Right atrium auricular region (tissue), 2 donors: ENCODE results near the gene TMEM63C. TPM values are rescaled to one million over a fixed set of nuclear protein-coding genes. Genes with fewer than 3 reads are reported as not detected.

ENCODE experiments used
- DNase-seq: peaks from one replicate; pipeline ENCODE4 v3.0.0-alpha.2; 2019; ENCODE audit warnings: low spot score
- H3K27ac ChIP-seq, 2 donors: fragments of 200-600 bp; sonication (generic); 1 replicate in 1 of 2; 2 replicates in 1 of 2; pipeline ENCODE4 v1.5.1; 2016 to 2019
- H3K27me3 ChIP-seq, 2 donors: fragments of 200-600 bp; sonication (generic); one replicate each; pipeline versions ENCODE4 v1.5.1 to v1.6.0; 2017 to 2019
- H3K36me3 ChIP-seq: fragments of 200-600 bp; sonication (generic); one replicate; pipeline ENCODE4 v1.5.1; 2016
- H3K4me1 ChIP-seq, 2 donors: fragments of 200-600 bp; sonication (generic); one replicate each; pipeline versions ENCODE4 v1.5.1 to v1.6.0; 2017 to 2019
- H3K4me3 ChIP-seq, 2 donors: fragments of 200-600 bp; sonication (generic); 1 replicate in 1 of 2; 2 replicates in 1 of 2; pipeline ENCODE4 v1.5.1; 2017 to 2019; ENCODE audit warnings: mild to moderate bottlenecking in 1 of 2, moderate library complexity in 1 of 2
- H3K9me3 ChIP-seq, 2 donors: fragments of 200-600 bp; sonication (generic); one replicate each; pipeline ENCODE4 v1.5.1; 2019
- total RNA-seq, 2 donors: library from RNA; depleted of rRNA; stranded (reverse); fragments of >200 nt; gene quantifications; one replicate each; pipeline ENCODE4 v1.1.0, GENCODE V29; 2016
- TF ChIP-seq, protein P1 (sequence below), 2 donors: fragments of 200-600 bp; sonication (generic); IDR thresholded peaks; one replicate each; pipeline ENCODE4 v1.5.1; 2019; ENCODE audit warnings: antibody characterized with exemption in 2 of 2

The TMEM63C gene
- total RNA-seq, 2 donors from 2014 or later: 0.04 TPM; not detected in 1

DNA sequence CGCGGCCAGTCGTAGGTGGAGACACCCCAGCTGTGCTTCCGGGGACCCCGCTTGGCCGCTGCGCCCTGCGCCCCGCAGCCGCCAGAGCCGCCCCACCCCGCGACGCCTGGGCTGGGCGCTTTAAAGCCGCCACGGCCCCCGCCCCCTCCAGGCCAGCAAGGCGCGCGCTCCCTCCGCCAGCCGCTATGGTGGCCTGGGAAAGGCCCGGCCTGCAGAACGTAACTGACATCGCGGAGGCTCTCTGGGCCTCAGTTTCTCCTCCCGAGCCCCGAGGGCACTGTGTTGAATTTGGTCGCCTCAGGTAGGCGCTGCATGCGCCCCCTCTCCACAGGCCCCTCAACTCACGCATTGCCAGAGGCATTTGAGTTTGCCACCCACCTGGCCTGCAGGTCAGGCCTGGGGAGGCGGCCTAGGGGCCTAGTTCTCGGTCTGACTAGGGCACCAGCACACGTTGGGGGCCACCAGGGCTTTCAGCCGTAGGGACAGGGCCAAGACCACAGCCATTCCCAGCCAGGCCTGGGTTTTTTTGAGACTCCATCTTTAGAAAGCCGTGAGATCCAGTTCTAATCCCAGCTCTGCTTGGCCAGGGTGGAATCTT is 89.6 kb downstream of the TMEM63C start, which contains the start of gene NGB:
TSS of gene NGB (minus strand) at position 94 of the 598 bp plus-strand sequence. CDS start 269 bp downstream, outside the sequence.
- TF ChIP-seq, protein P1, sequence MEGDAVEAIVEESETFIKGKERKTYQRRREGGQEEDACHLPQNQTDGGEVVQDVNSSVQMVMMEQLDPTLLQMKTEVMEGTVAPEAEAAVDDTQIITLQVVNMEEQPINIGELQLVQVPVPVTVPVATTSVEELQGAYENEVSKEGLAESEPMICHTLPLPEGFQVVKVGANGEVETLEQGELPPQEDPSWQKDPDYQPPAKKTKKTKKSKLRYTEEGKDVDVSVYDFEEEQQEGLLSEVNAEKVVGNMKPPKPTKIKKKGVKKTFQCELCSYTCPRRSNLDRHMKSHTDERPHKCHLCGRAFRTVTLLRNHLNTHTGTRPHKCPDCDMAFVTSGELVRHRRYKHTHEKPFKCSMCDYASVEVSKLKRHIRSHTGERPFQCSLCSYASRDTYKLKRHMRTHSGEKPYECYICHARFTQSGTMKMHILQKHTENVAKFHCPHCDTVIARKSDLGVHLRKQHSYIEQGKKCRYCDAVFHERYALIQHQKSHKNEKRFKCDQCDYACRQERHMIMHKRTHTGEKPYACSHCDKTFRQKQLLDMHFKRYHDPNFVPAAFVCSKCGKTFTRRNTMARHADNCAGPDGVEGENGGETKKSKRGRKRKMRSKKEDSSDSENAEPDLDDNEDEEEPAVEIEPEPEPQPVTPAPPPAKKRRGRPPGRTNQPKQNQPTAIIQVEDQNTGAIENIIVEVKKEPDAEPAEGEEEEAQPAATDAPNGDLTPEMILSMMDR (IDR thresholded peaks at IDR 0.05): no peak
- peaks cover under 1% of the 10 kb centered on the region for H3K36me3 ChIP-seq
- peaks cover 0 to 15% of the 10 kb centered on the region in 2 donors for H3K9me3 ChIP-seq
- no peaks in the 10 kb centered on the region for H3K4me1 ChIP-seq
- H3K4me3 ChIP-seq: peak within 1 kb of the TSS in 1 of 2 donors; percentile 15
- DNase-seq: no peak
- H3K27me3 ChIP-seq: peaks cover 0 to 10% of the 10 kb centered on the region in 2 donors
- no peak within 1 kb of the TSS for H3K27ac ChIP-seq

DNA sequence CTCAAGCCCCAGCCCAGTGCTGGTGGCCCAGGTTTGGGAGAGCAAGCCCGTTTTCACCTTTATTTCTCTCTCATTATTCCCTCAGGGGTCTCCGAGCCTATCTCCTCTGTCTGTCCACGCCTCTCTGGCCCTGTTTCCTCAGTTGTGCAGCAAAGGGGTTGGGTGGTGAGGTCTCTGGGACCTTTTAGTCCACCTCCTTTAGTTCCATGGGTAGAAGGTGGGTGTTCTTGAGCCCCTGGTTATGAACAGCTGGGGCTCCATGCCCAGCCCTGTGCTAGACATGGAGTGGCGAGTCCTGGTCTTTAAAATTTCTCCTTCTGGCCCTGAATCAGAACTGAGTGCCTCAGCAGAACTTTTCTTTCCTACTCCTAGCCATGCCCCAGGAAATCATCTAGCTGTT is 90.7 kb downstream of the TMEM63C start:
- DNase-seq: no peak
- no peak overlapping the region for H3K4me3 ChIP-seq
- H3K27ac ChIP-seq: no peak overlapping the region
- TF ChIP-seq, protein P1 (IDR thresholded peaks at IDR 0.05): no peak
- H3K36me3 ChIP-seq: peaks cover 9% of the 10 kb centered on the region
- peaks cover 0 to 15% of the 10 kb centered on the region in 2 donors for H3K9me3 ChIP-seq
- H3K27me3 ChIP-seq: peaks cover 0 to 10% of the 10 kb centered on the region in 2 donors
- no peaks in the 10 kb centered on the region for H3K4me1 ChIP-seq

DNA sequence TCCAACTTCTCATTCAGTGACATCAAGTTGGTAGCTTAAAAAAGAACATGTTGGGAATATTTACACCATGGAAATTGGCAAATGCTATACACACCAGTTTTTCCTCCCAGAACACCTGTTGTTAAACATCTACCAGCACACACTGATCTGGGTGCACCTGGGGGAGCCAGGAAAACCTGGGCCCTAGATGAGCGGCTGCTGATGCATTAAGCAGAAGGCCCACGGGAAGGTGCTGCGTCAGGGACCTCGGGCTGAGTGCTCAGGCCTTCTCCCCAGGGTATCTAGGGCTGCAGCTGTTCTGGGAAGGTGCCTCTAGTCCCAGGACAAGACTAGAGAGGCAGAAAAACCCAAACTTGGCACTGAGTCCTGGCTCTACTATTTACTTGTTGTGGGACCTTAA is 92.2 kb downstream of the TMEM63C start:
- Histone ChIP-seq H3K9me3 (peaks cover 0 to 6% of the 10 kb centered on the region in 2 donors), H3K27me3 (peaks cover 0 to 10% of the 10 kb centered on the region in 2 donors), H3K4me1 (no peaks in the 10 kb centered on the region), H3K27ac (no peak overlapping the region), H3K4me3 (no peak overlapping the region), H3K36me3 (peaks cover 25% of the 10 kb centered on the region)
- DNase-seq: no peak
- TF ChIP-seq, protein P1 (IDR thresholded peaks at IDR 0.05): no peak

DNA sequence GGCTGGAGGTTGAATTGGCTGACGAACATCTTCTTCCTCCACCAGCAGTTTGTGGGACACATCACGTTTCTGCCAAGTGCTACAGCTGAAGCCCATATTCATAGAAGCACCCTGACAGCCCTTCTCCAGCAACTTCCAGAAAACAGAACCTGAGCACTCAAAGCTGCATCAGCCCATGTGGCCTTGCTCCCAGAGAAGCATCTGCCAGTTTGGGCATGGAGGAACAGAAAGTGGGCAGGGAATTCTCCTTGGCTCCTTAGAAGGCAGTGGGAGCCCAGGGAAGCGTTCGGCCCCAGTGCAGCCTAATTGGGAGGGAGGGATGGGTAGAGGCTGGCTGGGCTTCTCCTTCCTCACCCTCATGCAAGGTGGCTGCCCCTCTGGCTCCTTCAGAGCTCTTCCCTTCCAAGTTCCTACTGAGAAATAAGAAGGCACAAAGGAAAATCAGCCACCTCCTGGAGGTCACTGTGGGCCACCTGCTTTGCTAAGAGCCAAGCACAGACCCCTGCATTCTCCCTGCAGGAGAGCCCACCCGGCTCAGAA is 93.5 kb downstream of the TMEM63C start:
- H3K9me3 ChIP-seq: peaks cover 0 to 6% of the 10 kb centered on the region in 2 donors
- H3K4me3 ChIP-seq: no peak overlapping the region
- DNase-seq: no peak
- no peak overlapping the region for H3K27ac ChIP-seq
- TF ChIP-seq, protein P1 (IDR thresholded peaks at IDR 0.05): no peak
- peaks cover 37% of the 10 kb centered on the region for H3K36me3 ChIP-seq
- no peaks in the 10 kb centered on the region for H3K4me1 ChIP-seq
- peaks cover 0 to 10% of the 10 kb centered on the region in 2 donors for H3K27me3 ChIP-seq

DNA sequence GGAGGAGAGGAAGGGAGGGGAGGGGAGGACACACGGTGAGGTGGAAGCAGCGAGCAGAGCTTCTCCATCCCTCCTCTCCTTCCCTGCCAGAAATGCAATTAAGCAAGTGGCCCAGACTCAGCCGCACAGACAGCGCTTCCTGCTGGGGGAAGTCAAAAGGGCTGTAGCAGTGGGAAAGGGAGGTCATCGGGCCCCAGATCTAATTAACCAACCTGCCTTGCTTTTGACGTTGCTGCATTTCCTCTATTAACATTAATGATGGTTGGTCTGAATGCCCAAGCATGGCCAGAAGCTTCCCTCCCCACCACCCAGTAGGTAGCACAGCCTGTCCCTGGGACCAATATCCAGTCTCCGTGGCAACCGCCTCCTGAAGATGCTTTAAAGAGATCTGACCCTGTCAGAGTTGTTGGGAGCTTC is 94.0 kb downstream of the TMEM63C start:
- Histone ChIP-seq H3K27ac (no peak overlapping the region), H3K27me3 (peaks cover 0 to 7% of the 10 kb centered on the region in 2 donors), H3K4me1 (no peaks in the 10 kb centered on the region), H3K4me3 (no peak overlapping the region), H3K36me3 (peaks cover 42% of the 10 kb centered on the region), H3K9me3 (peaks cover 0 to 6% of the 10 kb centered on the region in 2 donors)
- no peak for DNase-seq
- TF ChIP-seq, protein P1 (IDR thresholded peaks at IDR 0.05): no peak
